ENCODE data around the gene RPL31.

- TF ChIP-seq CTCF (IDR thresholded peaks at IDR 0.05) (no peak), EZH2phosphoT487 (IDR thresholded peaks at IDR 0.05) (no peak)
Observed at GRCh38 chr2:100977511-100977910, 24.6 kb upstream of the RPL31 start.

Measured in neural progenitor cell (in vitro differentiated cells).